ENCODE data around the gene SMARCA4. TPM values are rescaled to one million over a fixed set of nuclear protein-coding genes. Genes with fewer than 3 reads are reported as not detected.

SMARCA4 gene
- total and polyA plus RNA-seq, 4 donors = 15.9 to 35.4 (median 22.5) TPM

GRCh38 chr19:10912619-10913018 is 48.2 kb upstream of the SMARCA4 start:
- Histone ChIP-seq H3K4me1 (ENCODE audit: control insufficient read depth in 4 of 4, insufficient read depth in 4 of 4, low read length in 3 of 4) (no peaks in the 10 kb centered on the region), H3K9ac (ENCODE audit: low read depth in 1 of 2, low read length in 2 of 2) (no peak overlapping the region), H3K4me3 (ENCODE audit: low read depth in 1 of 3, low read length in 3 of 3) (no peak overlapping the region), H3K27ac (ENCODE audit: low read depth in 1 of 2, low read length in 2 of 2) (no peak overlapping the region), H3K36me3 (ENCODE audit: control insufficient read depth in 4 of 4, insufficient read depth in 3 of 4, low read depth in 1 of 4, low read length in 3 of 4) (peaks cover 0 to 37% (median 11%) of the 10 kb centered on the region in 4 donors), H3K9me3 (ENCODE audit: control insufficient read depth in 4 of 4, low read length in 3 of 4) (no peaks in the 10 kb centered on the region), H3K27me3 (ENCODE audit: control insufficient read depth in 4 of 4, insufficient read depth in 4 of 4, low read length in 3 of 4) (no peaks in the 10 kb centered on the region)
- 94% methylated on average over 18 of the region's 18 CpGs for WGBS
- DNase-seq (ENCODE audit: low spot score) = no peak
- TF ChIP-seq ZBTB33 (IDR thresholded peaks at IDR 0.05) (no peak), SP1 (IDR thresholded peaks at IDR 0.05) (no peak), ATF3 (IDR thresholded peaks at IDR 0.05) (no peak), EGR1 (IDR thresholded peaks at IDR 0.05; ENCODE audit: low read depth in 2 of 2) (no peak), YY1 (IDR thresholded peaks at IDR 0.05) (no peak), CTCF (IDR thresholded peaks at IDR 0.05; ENCODE audit: low read depth, low read length, missing input control) (no peak), NR2F2 (IDR thresholded peaks at IDR 0.05) (no peak), JUND (IDR thresholded peaks at IDR 0.05) (no peak), FOXA1 (IDR thresholded peaks at IDR 0.05) (no peak), MAX (IDR thresholded peaks at IDR 0.05) (no peak), HNF4G (IDR thresholded peaks at IDR 0.05) (no peak), GABPA (IDR thresholded peaks at IDR 0.05 in 1 of 2, conservative IDR thresholded peaks at IDR 0.05 in 1 of 2) (no peak), FOXA2 (IDR thresholded peaks at IDR 0.05) (no peak), TAF1 (conservative IDR thresholded peaks at IDR 0.05) (no peak), RXRA (IDR thresholded peaks at IDR 0.05) (no peak), HNF4A (conservative IDR thresholded peaks at IDR 0.05) (no peak), RAD21 (IDR thresholded peaks at IDR 0.05) (no peak), REST (IDR thresholded peaks at IDR 0.05) (no peak)

Measured in liver (tissue), 9 donors.